ENCODE results near the gene ST8SIA1. TPM values are rescaled to one million over a fixed set of nuclear protein-coding genes. Genes with fewer than 3 reads are reported as not detected.
A peak's percentile ranks its signal among the peaks of the same experiment; 100 is the strongest.

ST8SIA1 gene
- total RNA-seq, 3 donors from 2014 or later, result 2.6 to 11.1 (median 10.4) TPM

- H3K27ac ChIP-seq, result peak overlapping the region in 1 of 2 donors; percentile 88
- TF ChIP-seq POLR2A (IDR thresholded peaks at IDR 0.05), result no peak
- no peak for TF ChIP-seq CTCF (IDR thresholded peaks at IDR 0.05)
- TF ChIP-seq POLR2AphosphoS5 (IDR thresholded peaks at IDR 0.05), result no peak
- H3K4me3 ChIP-seq, result no peak overlapping the region
- no peaks in the 10 kb centered on the region for H3K27me3 ChIP-seq
- peaks cover 11% of the 10 kb centered on the region in 2 donors for H3K4me1 ChIP-seq
- no peaks in the 10 kb centered on the region for H3K36me3 ChIP-seq
- DNase-seq (ENCODE audit: low spot score in 2 of 2), result no peak
- no peaks in the 10 kb centered on the region for H3K9me3 ChIP-seq
- intact Hi-C loops (cut with DNase I; ENCODE audit: low total_unique reads), result no loop called here
These were observed 57.6 kb downstream of the ST8SIA1 start for GRCh38 chr12:22276867-22277266.

DNA sequence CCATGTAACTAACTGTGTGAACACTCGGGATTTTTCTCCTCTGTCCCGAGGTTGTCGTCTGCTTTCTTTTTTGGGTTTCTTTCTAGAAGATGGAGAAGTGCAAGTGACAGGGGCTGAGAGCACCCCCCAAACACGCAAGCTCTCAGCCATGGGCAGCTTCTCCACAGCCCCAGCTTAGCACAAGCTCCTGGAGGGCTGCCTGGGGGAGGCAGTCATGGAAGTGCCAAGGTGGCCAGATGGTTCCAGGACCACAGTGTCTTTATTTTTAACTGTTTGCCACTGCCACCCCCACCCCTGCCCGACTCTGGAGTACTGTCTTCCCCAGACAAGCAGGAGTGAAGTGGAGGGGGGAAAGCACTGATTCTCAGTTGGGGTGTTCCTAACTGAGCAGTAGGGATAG is 58.2 kb downstream of the ST8SIA1 start:
- intact Hi-C loops (cut with DNase I; ENCODE audit: low total_unique reads), result no loop called here
- no peak for TF ChIP-seq CTCF (IDR thresholded peaks at IDR 0.05)
- TF ChIP-seq POLR2A (IDR thresholded peaks at IDR 0.05), result no peak
- H3K4me1 ChIP-seq, result peaks cover 11 to 13% of the 10 kb centered on the region in 2 donors
- H3K36me3 ChIP-seq, result no peaks in the 10 kb centered on the region
- H3K27me3 ChIP-seq, result no peaks in the 10 kb centered on the region
- no peaks in the 10 kb centered on the region for H3K9me3 ChIP-seq
- no peak for DNase-seq (ENCODE audit: low spot score in 2 of 2)
- H3K27ac ChIP-seq, result peak overlapping the region; percentile 88 to 95
- H3K4me3 ChIP-seq, result peak overlapping the region in 1 of 3 donors; percentile 35

- peak overlapping the region in 1 of 3 donors; percentile 35 for H3K4me3 ChIP-seq
- no peaks in the 10 kb centered on the region for H3K27me3 ChIP-seq
- peak; percentile 87 to 97 for DNase-seq (ENCODE audit: low spot score in 2 of 2)
- H3K27ac ChIP-seq, result peak overlapping the region; percentile 88 to 95
- peaks cover 11 to 17% of the 10 kb centered on the region in 2 donors for H3K4me1 ChIP-seq
- H3K9me3 ChIP-seq, result no peaks in the 10 kb centered on the region
- intact Hi-C loops (cut with DNase I; ENCODE audit: low total_unique reads), result no loop called here
- peak; percentile 69 to 92 (median 91) for TF ChIP-seq POLR2AphosphoS5 (IDR thresholded peaks at IDR 0.05)
- TF ChIP-seq POLR2A (IDR thresholded peaks at IDR 0.05), result no peak
- no peaks in the 10 kb centered on the region for H3K36me3 ChIP-seq
These were observed 58.7 kb downstream of the ST8SIA1 start for GRCh38 chr12:22275843-22276242.

- peaks cover 17% of the 10 kb centered on the region in 2 donors for H3K4me1 ChIP-seq
- H3K9me3 ChIP-seq, result no peaks in the 10 kb centered on the region
- H3K36me3 ChIP-seq, result no peaks in the 10 kb centered on the region
- no peak for DNase-seq (ENCODE audit: low spot score in 2 of 2)
- peak overlapping the region; percentile 48 to 55 for H3K27ac ChIP-seq
- no peak overlapping the region for H3K4me3 ChIP-seq
- H3K27me3 ChIP-seq, result no peaks in the 10 kb centered on the region
- intact Hi-C loops (cut with DNase I; ENCODE audit: low total_unique reads), result no loop called here
- TF ChIP-seq CTCF (IDR thresholded peaks at IDR 0.05), result no peak
- no peak for TF ChIP-seq POLR2A (IDR thresholded peaks at IDR 0.05)
- no peak for TF ChIP-seq POLR2AphosphoS5 (IDR thresholded peaks at IDR 0.05)
These were observed 62.0 kb downstream of the ST8SIA1 start for GRCh38 chr12:22272335-22273151.

GRCh38 chr12:22271023-22271422 is 63.5 kb downstream of the ST8SIA1 start:
- no peaks in the 10 kb centered on the region for H3K9me3 ChIP-seq
- no peak overlapping the region for H3K4me3 ChIP-seq
- peak overlapping the region in 1 of 2 donors; percentile 1 for H3K27ac ChIP-seq
- H3K27me3 ChIP-seq, result no peaks in the 10 kb centered on the region
- peak in 1 of 2 donors; percentile 29 for DNase-seq (ENCODE audit: low spot score in 2 of 2)
- intact Hi-C loops (cut with DNase I; ENCODE audit: low total_unique reads), result no loop called here
- H3K4me1 ChIP-seq, result peaks cover 8 to 12% of the 10 kb centered on the region in 2 donors
- TF ChIP-seq CTCF (IDR thresholded peaks at IDR 0.05) (no peak), POLR2A (IDR thresholded peaks at IDR 0.05) (no peak), POLR2AphosphoS5 (IDR thresholded peaks at IDR 0.05) (no peak)
- H3K36me3 ChIP-seq, result no peaks in the 10 kb centered on the region

Data from breast epithelium (tissue), 4 donors.